GM12878 (cell line): ENCODE results near the gene CORO2B. TPM values are rescaled to one million over a fixed set of nuclear protein-coding genes. Genes with fewer than 3 reads are reported as not detected.

Experiments
- ATAC-seq: fragments of 200-7000 bp; cut with Tn5 transposase; 3 replicates; pipeline ENCODE4 v1.9.1; 2020; ENCODE audit warnings: mild to moderate bottlenecking, moderate library complexity
- BruUV-seq: library from RNA; stranded (reverse); fragments of 400-500 nt; replicated peaks from 2 replicates; lab custom pipeline; 2021; lab: Mats Ljungman, UMichigan
- CTCF ChIA-PET: fragments of 300-600 bp; sonication (Branson Sonifier 250); formaldehyde crosslinking; extraction: SDS; loops from one replicate; lab custom pipeline; 2021; ENCODE audit warnings: inconsistent platforms; lab: Yijun Ruan, JAX
- POLR2A ChIA-PET: fragments of 350-600 bp; formaldehyde crosslinking; extraction: SDS; loops from one replicate; lab custom pipeline; 2021; ENCODE audit warnings: inconsistent platforms; lab: Charles Lee
- RAD21 ChIA-PET: fragments of 300-600 bp; sonication (Branson Sonifier 250); formaldehyde crosslinking; loops from one replicate; lab custom pipeline; 2023; ENCODE audit warnings: antibody characterized with exemption; ENCODE audit not compliant: unreplicated experiment; lab: Charles Lee
- SMC1A ChIA-PET: fragments of 300-600 bp; sonication (Branson Sonifier 250); formaldehyde crosslinking; loops from one replicate; lab custom pipeline; 2023; ENCODE audit not compliant: unreplicated experiment, uncharacterized antibody; lab: Charles Lee
- DNase-seq: peaks from one replicate; pipeline ENCODE4 v3.0.0-alpha.2; 2011; ENCODE audit warnings: low read depth, low spot score
- FAIRE-seq: peaks from 3 replicates; lab custom pipeline; 2011; peaks lifted over from hg19 to GRCh38; lab: Jason Lieb, UNC
- H2AFZ ChIP-seq: 2 replicates; pipeline ENCODE4 v1.6.0; 2011; ENCODE audit warnings: low read depth, low read length, control low read depth; ENCODE audit not compliant: control insufficient read depth
- H3K27ac ChIP-seq: 2 replicates; pipeline ENCODE4 v1.5.1; 2011; ENCODE audit warnings: control low read depth; ENCODE audit not compliant: control insufficient read depth, insufficient read depth
- H3K27me3 ChIP-seq, 2 experiments: replicated peaks in 1 of 2; 2 replicates each; pipeline versions ENCODE4 v1.6.0 to v1.6.1; 2011; ENCODE audit warnings: low read length in 1 of 2; ENCODE audit not compliant: control insufficient read depth in 2 of 2, insufficient read depth in 2 of 2
- H3K36me3 ChIP-seq, 2 experiments: 2 replicates each; pipeline ENCODE4 v1.5.1; 2011; ENCODE audit warnings: low read length in 1 of 2; ENCODE audit not compliant: control insufficient read depth in 2 of 2, insufficient read depth in 2 of 2
- H3K4me1 ChIP-seq: 2 replicates; pipeline ENCODE4 v1.6.1; 2011; ENCODE audit warnings: mild to moderate bottlenecking, low read length, moderate library complexity, mixed read lengths; ENCODE audit not compliant: control insufficient read depth, insufficient read depth
- H3K4me2 ChIP-seq: 2 replicates; pipeline ENCODE4 v1.6.0; 2011; ENCODE audit warnings: control low read depth; ENCODE audit not compliant: control insufficient read depth, insufficient read depth
- H3K4me3 ChIP-seq: fragments of 200-600 bp; sonication (generic); 2 replicates; pipeline ENCODE4 v1.5.1; 2016
- H3K79me2 ChIP-seq: 2 replicates; pipeline ENCODE4 v1.6.0; 2011; ENCODE audit warnings: low read length; ENCODE audit not compliant: control insufficient read depth, insufficient read depth
- H3K9ac ChIP-seq: 2 replicates; pipeline ENCODE4 v1.8.0; 2011; ENCODE audit warnings: low read length, control low read depth, mixed read lengths; ENCODE audit not compliant: control insufficient read depth, insufficient read depth
- H3K9me3 ChIP-seq: replicated peaks from 3 replicates; pipeline ENCODE4 v1.5.1; 2011; ENCODE audit warnings: mild to moderate bottlenecking, low read length; ENCODE audit not compliant: control insufficient read depth, insufficient read depth
- H4K20me1 ChIP-seq: 2 replicates; pipeline ENCODE4 v1.6.0; 2011; ENCODE audit not compliant: control insufficient read depth, insufficient read depth
- ATF2 ChIP-seq: IDR thresholded peaks from 2 replicates; pipeline ENCODE4 v1.6.1; 2012; ENCODE audit warnings: low read length, inconsistent platforms
- CHD1 ChIP-seq: IDR thresholded peaks from 2 replicates; pipeline ENCODE4 v1.6.1; 2012; ENCODE audit warnings: low read depth, low read length, improper control_type of control experiment
- E2F4 ChIP-seq: IDR thresholded peaks from 2 replicates; pipeline ENCODE4 v1.6.1; 2012; ENCODE audit warnings: low read depth, low read length, improper control_type of control experiment
- MEF2A ChIP-seq: IDR thresholded peaks from 2 replicates; pipeline ENCODE4 v1.6.1; 2011; ENCODE audit warnings: low read depth, mild to moderate bottlenecking, low read length, moderate library complexity; ENCODE audit not compliant: insufficient read depth
- MEF2B ChIP-seq: fragments of 450-650 bp; IDR thresholded peaks from 2 replicates; pipeline ENCODE4 v1.6.1; 2018; ENCODE audit warnings: mild to moderate bottlenecking, moderate library complexity; ENCODE audit not compliant: partially characterized antibody, poor library complexity, severe bottlenecking
- NFXL1 ChIP-seq: fragments of 450-650 bp; IDR thresholded peaks from 2 replicates; pipeline ENCODE4 v1.6.1; 2017; ENCODE audit warnings: antibody characterized with exemption, mild to moderate bottlenecking, borderline replicate concordance
- NR2C1 ChIP-seq: fragments of 450-650 bp; IDR thresholded peaks from 2 replicates; pipeline ENCODE4 v1.6.1; 2017; ENCODE audit warnings: antibody characterized with exemption, mild to moderate bottlenecking, moderate library complexity
- SMARCA5 ChIP-seq: fragments of 450-650 bp; IDR thresholded peaks from 2 replicates; pipeline ENCODE4 v1.6.1; 2017; ENCODE audit warnings: mild to moderate bottlenecking
- SREBF1 ChIP-seq: IDR thresholded peaks from 2 replicates; pipeline ENCODE4 v1.6.1; 2012; ENCODE audit warnings: mild to moderate bottlenecking, low read length
- STAT3 ChIP-seq: IDR thresholded peaks from 2 replicates; pipeline ENCODE4 v1.6.1; 2011; ENCODE audit warnings: low read depth, low read length, improper control_type of control experiment
- TCF12 ChIP-seq: IDR thresholded peaks from 2 replicates; pipeline ENCODE4 v1.6.1; 2011; ENCODE audit warnings: low read depth, mild to moderate bottlenecking, low read length
- ZBED1 ChIP-seq: IDR thresholded peaks from 2 replicates; pipeline ENCODE4 v1.6.1; 2016; ENCODE audit warnings: borderline replicate concordance
- ZBTB4 ChIP-seq: fragments of 450-650 bp; formaldehyde crosslinking; IDR thresholded peaks from 2 replicates; pipeline ENCODE4 v1.4.0; 2022; ENCODE audit warnings: mild to moderate bottlenecking, moderate library complexity
- ZNF622 ChIP-seq: fragments of 450-650 bp; IDR thresholded peaks from 2 replicates; pipeline ENCODE4 v1.6.1; 2017; ENCODE audit warnings: mild to moderate bottlenecking, inconsistent platforms
- in situ Hi-C: fragments of 300-500 bp; cut with MboI; formaldehyde crosslinking; loops from 9 replicates; pipeline ENCODE4 v1.14.3; 2018; ENCODE audit warnings: mixed read lengths
- intact Hi-C: fragments of 100-400 bp; cut with micrococcal nuclease; formaldehyde crosslinking; loops from one replicate; pipeline ENCODE4 v1.14.2; 2022; ENCODE audit not compliant: unreplicated experiment
- polyA plus RNA-seq, 11 experiments: library from polyadenylated mRNA; depleted of rRNA in 4 of 11; unstranded in 6 of 11; stranded (reverse) in 5 of 11; fragments of >200 nt; fragmentation: Nextera tagmentation in 4 of 11; fragmentation: Illumina TruSeq in 1 of 11; extraction: Ambion mirVana in 4 of 11; extraction: Trizol in 1 of 11; gene quantifications; 1 replicate in 1 of 11; 2 replicates in 10 of 11; pipeline versions ENCODE4 v1.2.1 to v1.2.3, GENCODE V29; 2011 to 2016; ENCODE audit warnings: inconsistent platforms in 2 of 11, missing spikeins in 2 of 11, low read depth in 1 of 11
- total RNA-seq, 4 experiments: library from RNA; depleted of rRNA in 3 of 4; stranded (reverse); fragments of >200 nt in 3 of 4; fragmentation: Illumina TruSeq in 1 of 4; extraction: Trizol in 1 of 4; gene quantifications; 2 replicates each; pipeline versions ENCODE4 v1.2.1 to v1.2.3, GENCODE V29; 2013 to 2021

CORO2B gene
- total and polyA plus RNA-seq, 10 of the 15 experiments (the other 5 are each of a cell fraction or from before 2014, with no cell fraction given) = 0.05 to 0.73 (median 0.13) TPM; not detected in 4

GRCh38 chr15:68537097-68537496 is 41.7 kb upstream of the CORO2B start:
- SMC1A ChIA-PET = interaction anchor here (1.2 to 1.4 kb wide), 2 partner anchors 12 to 137 kb away, joined by 3 read pairs; no protein-coding TSS in a partner anchor
- H3K4me3 ChIP-seq = no peak overlapping the region
- CTCF ChIA-PET = interaction anchor here (1.0 to 2.9 kb wide), 2 partner anchors 13 to 231 kb away, joined by 4 to 11 read pairs; no protein-coding TSS in a partner anchor
- POLR2A ChIA-PET = no interaction called here
- no peaks in the 10 kb centered on the region for H3K27me3 ChIP-seq
- ATAC-seq = no peak; the same call in 2 of the 3 replicates
- BruUV-seq = no TSS peak
- H3K79me2 ChIP-seq = no peaks in the 10 kb centered on the region
- H3K4me1 ChIP-seq = no peaks in the 10 kb centered on the region
- no peak for TF ChIP-seq SREBF1
- no peak for TF ChIP-seq NFXL1
- no peak for TF ChIP-seq MEF2A
- no peak for TF ChIP-seq MEF2B
- TF ChIP-seq TCF12 = no peak
- TF ChIP-seq ATF2 = no peak
- no peak for TF ChIP-seq E2F4
- no peak for TF ChIP-seq ZBTB4 (CRISPR knock-in tag)
- TF ChIP-seq NR2C1 = no peak
- no peak for TF ChIP-seq CHD1
- TF ChIP-seq ZNF622 = no peak
- no peak for TF ChIP-seq ZBED1
- TF ChIP-seq STAT3 = no peak
- no peak for TF ChIP-seq SMARCA5
- RAD21 ChIA-PET = no interaction called here
- H3K9me3 ChIP-seq = no peaks in the 10 kb centered on the region; the same call in 2 of the 3 replicates
- no peak for FAIRE-seq
- H2AFZ ChIP-seq = no peak overlapping the region
- in situ Hi-C loops = no loop called here
- H3K9ac ChIP-seq = no peak overlapping the region
- no peaks in the 10 kb centered on the region for H3K36me3 ChIP-seq
- no peak overlapping the region for H3K27ac ChIP-seq
- no peak overlapping the region for H3K4me2 ChIP-seq
- no peaks in the 10 kb centered on the region for H4K20me1 ChIP-seq
- intact Hi-C loops = loop anchor here (10.0 kb wide), 1 partner anchor 152 kb away; no protein-coding TSS in a partner anchor
- DNase-seq = no peak
